WERI-Rb-1 (cell line): Measurements from ENCODE around the gene MGAT5.

ENCODE experiments used
- DNase-seq: peaks from one replicate; pipeline ENCODE4 v3.0.0-alpha.2; 2020
- H3K27ac ChIP-seq: fragments of 250-450 bp; sonication (Bioruptor Pico); 2 replicates; pipeline ENCODE4 v1.5.1; 2020; ENCODE audit warnings: mild to moderate bottlenecking, moderate library complexity
- H3K27me3 ChIP-seq: fragments of 250-450 bp; sonication (Bioruptor Pico); 2 replicates; pipeline ENCODE4 v1.5.1; 2021; ENCODE audit warnings: mild to moderate bottlenecking, low read depth, moderate library complexity; ENCODE audit not compliant: insufficient read depth, severe bottlenecking
- H3K36me3 ChIP-seq: fragments of 250-450 bp; sonication (Bioruptor Pico); 2 replicates; pipeline ENCODE4 v1.5.1; 2020; ENCODE audit warnings: mild to moderate bottlenecking, moderate library complexity
- H3K4me3 ChIP-seq: 2 replicates; pipeline ENCODE4 v1.5.1; 2011; ENCODE audit warnings: low read depth, mild to moderate bottlenecking, control low read depth, low read length
- H3K9me3 ChIP-seq: fragments of 250-450 bp; sonication (Bioruptor Pico); 2 replicates; pipeline ENCODE4 v1.5.1; 2021; ENCODE audit warnings: mild to moderate bottlenecking, moderate library complexity; ENCODE audit not compliant: severe bottlenecking
- CTCF ChIP-seq: IDR thresholded peaks from 2 replicates; pipeline ENCODE4 v1.5.1; 2011; ENCODE audit warnings: low read depth, mild to moderate bottlenecking, control low read depth, inconsistent platforms, low read length

Gene MGAT5

DNA sequence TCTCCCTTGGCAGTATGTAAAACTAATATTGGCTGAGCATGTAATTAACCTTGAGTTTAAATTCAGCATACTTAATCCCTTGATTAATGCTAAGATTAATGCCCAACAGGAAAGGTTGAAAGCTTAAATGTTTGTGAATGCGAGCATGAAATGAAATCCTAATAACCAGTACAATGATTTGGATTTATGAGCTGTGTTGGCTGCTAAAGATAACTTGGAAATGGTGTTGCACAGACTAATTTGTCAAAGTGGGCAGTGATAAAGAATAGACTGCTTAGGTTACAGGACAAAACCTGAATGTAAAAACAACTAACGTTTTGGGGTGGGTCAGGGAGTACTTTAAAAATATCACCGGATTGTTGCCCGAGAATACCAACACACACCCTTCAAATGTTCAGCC lies 70.6 kb downstream of the MGAT5 start:
- no peak for TF ChIP-seq CTCF
- Histone ChIP-seq H3K27ac (no peak overlapping the region), H3K9me3 (no peaks in the 10 kb centered on the region), H3K36me3 (peaks cover 13% of the 10 kb centered on the region; the same call in 1 of the 2 replicates), H3K4me3 (no peak overlapping the region), H3K27me3 (no peaks in the 10 kb centered on the region)
- no peak for DNase-seq

DNA sequence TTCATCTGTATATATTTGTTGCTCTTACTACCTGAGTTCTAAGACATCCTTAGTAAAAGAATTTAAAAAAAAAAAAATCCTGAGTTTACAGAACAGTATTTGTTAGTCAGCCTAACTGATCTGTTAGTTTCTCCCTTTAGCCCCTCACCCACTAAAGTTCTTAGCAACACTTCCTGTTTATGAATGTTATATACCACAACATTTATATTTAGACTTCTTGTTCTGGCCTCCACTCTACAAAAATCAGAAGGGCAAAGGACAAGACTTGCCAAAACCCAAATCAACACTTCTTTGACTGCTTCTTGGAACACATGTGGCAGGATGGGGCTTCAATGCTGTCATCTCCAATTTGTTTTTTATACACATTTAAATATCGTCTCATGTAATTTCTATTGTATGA lies 71.1 kb downstream of the MGAT5 start:
- Histone ChIP-seq H3K36me3 (peaks cover 13% of the 10 kb centered on the region; the same call in 1 of the 2 replicates), H3K27ac (no peak overlapping the region), H3K9me3 (no peaks in the 10 kb centered on the region), H3K27me3 (no peaks in the 10 kb centered on the region), H3K4me3 (no peak overlapping the region)
- DNase-seq, result no peak
- no peak for TF ChIP-seq CTCF

DNA sequence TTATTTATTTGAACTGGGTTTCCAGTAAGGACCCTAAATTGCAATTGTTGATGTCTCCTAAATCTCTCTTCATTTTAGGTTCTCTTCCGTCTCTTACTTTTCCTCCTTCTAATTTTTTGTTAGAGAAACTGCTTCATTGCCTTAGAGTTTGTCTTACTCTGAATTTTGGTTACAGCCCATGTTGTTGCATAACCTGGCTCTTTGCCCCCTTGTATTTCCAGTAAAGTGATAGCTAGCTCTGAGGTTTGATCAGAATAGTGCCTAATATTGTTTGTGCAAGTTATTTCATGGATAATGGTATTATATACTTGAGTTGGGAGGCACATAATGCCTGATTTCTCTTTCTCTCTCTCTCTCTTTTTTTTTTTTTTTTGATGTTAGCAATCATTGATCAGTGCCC lies 71.8 kb downstream of the MGAT5 start:
- Histone ChIP-seq H3K36me3 (peaks cover 13% of the 10 kb centered on the region; the same call in 1 of the 2 replicates), H3K27ac (no peak overlapping the region), H3K4me3 (no peak overlapping the region), H3K9me3 (no peaks in the 10 kb centered on the region), H3K27me3 (no peaks in the 10 kb centered on the region)
- TF ChIP-seq CTCF, result no peak
- DNase-seq, result no peak

GRCh38 chr2:134327367-134327766 lies 73.5 kb downstream of the MGAT5 start:
- H3K9me3 ChIP-seq, result no peaks in the 10 kb centered on the region
- H3K4me3 ChIP-seq, result no peak overlapping the region
- H3K36me3 ChIP-seq, result peaks cover 5% of the 10 kb centered on the region; the same call in 1 of the 2 replicates
- H3K27ac ChIP-seq, result no peak overlapping the region
- TF ChIP-seq CTCF, result no peak
- H3K27me3 ChIP-seq, result no peaks in the 10 kb centered on the region
- DNase-seq, result no peak

DNA sequence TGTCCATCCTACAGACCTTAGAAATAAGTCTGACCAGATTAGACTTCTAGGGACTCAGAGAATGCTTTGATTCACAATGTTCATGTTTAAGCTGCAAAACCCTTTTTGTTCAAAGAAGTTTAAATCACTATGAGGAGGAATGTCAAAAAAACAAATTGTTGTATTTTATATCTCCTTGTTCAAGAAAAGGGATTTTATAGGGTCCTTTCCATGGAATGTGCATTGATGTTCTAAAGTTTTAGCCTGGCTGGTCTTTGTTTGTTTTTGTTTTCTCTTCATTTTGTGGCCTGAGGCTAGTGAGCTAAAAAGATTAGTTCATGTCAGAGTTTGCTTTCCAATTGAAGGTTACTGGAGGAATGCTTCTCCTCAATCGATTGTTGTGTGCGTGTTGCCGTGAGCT lies 77.2 kb downstream of the MGAT5 start:
- Histone ChIP-seq H3K9me3 (no peaks in the 10 kb centered on the region), H3K27ac (no peak overlapping the region), H3K36me3 (peaks cover 4% of the 10 kb centered on the region; the same call in 1 of the 2 replicates), H3K4me3 (no peak overlapping the region), H3K27me3 (no peaks in the 10 kb centered on the region)
- no peak for TF ChIP-seq CTCF
- no peak for DNase-seq

DNA sequence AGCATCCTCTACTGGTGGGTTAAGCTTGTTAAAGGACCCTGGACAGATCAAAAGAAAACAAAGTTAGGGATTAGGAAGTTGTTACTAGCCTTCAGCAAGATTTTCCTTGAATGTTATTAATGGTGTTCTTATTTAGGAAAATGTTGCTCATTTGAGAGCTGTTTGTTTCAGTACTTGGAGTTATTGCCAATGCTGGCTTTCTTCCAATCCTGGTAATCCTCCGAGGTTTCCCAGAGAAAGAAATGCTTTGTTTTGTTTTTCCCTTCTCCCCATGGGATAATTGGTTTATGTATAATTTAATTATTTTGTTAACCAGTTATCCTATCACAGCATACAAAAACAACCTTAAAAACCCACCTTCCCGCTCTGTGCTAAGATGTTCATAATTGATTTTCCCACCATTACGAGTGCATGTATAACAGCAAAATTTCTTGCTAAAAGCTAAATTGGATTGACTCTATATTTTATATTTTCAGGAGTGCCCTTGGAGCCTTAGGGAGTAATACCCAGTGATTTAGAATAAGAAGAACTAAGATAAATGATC lies 79.8 kb downstream of the MGAT5 start:
- DNase-seq, result no peak
- TF ChIP-seq CTCF, result no peak
- H3K4me3 ChIP-seq, result no peak overlapping the region
- H3K27ac ChIP-seq, result no peak overlapping the region
- no peaks in the 10 kb centered on the region for H3K9me3 ChIP-seq
- peaks cover 10% of the 10 kb centered on the region for H3K36me3 ChIP-seq
- H3K27me3 ChIP-seq, result no peaks in the 10 kb centered on the region
